GM10266 (cell line): ENCODE data around the gene SBF1.

Source experiments
- DNase-seq: peaks from one replicate; pipeline ENCODE4 v3.0.0; 2012; ENCODE audit errors: extremely low spot score
- TF ChIP-seq, protein P1 (sequence below): IDR thresholded peaks from 2 replicates; pipeline ENCODE4 v1.5.1; 2012; ENCODE audit warnings: mild to moderate bottlenecking, low read depth; ENCODE audit not compliant: control insufficient read depth, insufficient read depth; ENCODE audit errors: missing control alignments

SBF1 gene

DNA sequence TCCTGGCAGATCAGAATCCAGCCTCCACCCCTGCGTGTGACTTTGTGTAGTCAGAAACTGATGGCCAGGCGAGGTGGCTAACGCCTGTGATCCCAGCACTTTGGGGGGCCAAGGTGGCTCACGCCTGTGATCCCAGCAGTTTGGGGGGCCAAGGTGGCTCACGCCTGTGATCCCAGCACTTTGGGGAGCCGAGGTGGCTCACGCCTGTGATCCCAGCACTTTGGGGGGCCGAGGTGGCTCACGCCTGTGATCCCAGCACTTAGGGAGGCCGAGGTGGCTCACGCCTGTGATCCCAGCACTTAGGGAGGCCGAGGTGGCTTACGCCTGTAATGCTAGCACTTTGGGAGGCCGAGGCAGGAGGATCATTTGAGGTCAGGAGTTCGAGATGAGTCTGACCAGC is 38.3 kb upstream of the SBF1 start:
- DNase-seq: no peak
- TF ChIP-seq, protein P1, sequence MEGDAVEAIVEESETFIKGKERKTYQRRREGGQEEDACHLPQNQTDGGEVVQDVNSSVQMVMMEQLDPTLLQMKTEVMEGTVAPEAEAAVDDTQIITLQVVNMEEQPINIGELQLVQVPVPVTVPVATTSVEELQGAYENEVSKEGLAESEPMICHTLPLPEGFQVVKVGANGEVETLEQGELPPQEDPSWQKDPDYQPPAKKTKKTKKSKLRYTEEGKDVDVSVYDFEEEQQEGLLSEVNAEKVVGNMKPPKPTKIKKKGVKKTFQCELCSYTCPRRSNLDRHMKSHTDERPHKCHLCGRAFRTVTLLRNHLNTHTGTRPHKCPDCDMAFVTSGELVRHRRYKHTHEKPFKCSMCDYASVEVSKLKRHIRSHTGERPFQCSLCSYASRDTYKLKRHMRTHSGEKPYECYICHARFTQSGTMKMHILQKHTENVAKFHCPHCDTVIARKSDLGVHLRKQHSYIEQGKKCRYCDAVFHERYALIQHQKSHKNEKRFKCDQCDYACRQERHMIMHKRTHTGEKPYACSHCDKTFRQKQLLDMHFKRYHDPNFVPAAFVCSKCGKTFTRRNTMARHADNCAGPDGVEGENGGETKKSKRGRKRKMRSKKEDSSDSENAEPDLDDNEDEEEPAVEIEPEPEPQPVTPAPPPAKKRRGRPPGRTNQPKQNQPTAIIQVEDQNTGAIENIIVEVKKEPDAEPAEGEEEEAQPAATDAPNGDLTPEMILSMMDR: no peak

- TF ChIP-seq, protein P1: no peak
- DNase-seq: no peak
Observed at GRCh38 chr22:50508897-50509296, 34.1 kb upstream of the SBF1 start.

GRCh38 chr22:50507991-50508884 is 33.4 kb upstream of the SBF1 start, which contains the start of gene NCAPH2:
TSS of gene NCAPH2 (plus strand) at chr22:50508224. CDS start at chr22:50508338, 114 bp downstream.
- peak; percentile 100 for DNase-seq
- TF ChIP-seq, protein P1: no peak

GRCh38 chr22:50507421-50507990 is 32.7 kb upstream of the SBF1 start, which contains the start of gene LMF2:
TSS of gene LMF2 (minus strand) at chr22:50507702. CDS start at chr22:50507675, 27 bp downstream.
- TF ChIP-seq, protein P1: no peak
- DNase-seq: peak; percentile 99

GRCh38 chr22:50506611-50507420 is 32.0 kb upstream of the SBF1 start:
- TF ChIP-seq, protein P1: no peak
- peak; percentile 58 for DNase-seq

- TF ChIP-seq, protein P1: no peak
- DNase-seq: no peak
Observed at GRCh38 chr22:50505776-50506610, 31.2 kb upstream of the SBF1 start.
